Right lobe of liver (tissue), 4 donors: ENCODE results near the gene MEI1.

ENCODE experiments used
- POLR2A ChIP-seq: fragments of 450-650 bp; IDR thresholded peaks from one replicate; pipeline ENCODE4 v1.6.1; 2017; ENCODE audit warnings: antibody characterized with exemption, mild to moderate bottlenecking
- TF ChIP-seq, protein P1 (sequence below), 4 donors: fragments of 200-600 bp in 3 of 4; fragments of 450-650 bp in 1 of 4; IDR thresholded peaks; one replicate each; pipeline versions ENCODE4 v1.5.1 to v1.8.0; 2016 to 2022; ENCODE audit warnings: antibody characterized with exemption in 4 of 4, mild to moderate bottlenecking in 2 of 4
- donor health status: DM: no; HTN: no; CAD: no.
- donor health status: DM: no; HTN: no; CAD: no.
- donor health status: DM: no; HTN: yes; CAD: no.

DNA sequence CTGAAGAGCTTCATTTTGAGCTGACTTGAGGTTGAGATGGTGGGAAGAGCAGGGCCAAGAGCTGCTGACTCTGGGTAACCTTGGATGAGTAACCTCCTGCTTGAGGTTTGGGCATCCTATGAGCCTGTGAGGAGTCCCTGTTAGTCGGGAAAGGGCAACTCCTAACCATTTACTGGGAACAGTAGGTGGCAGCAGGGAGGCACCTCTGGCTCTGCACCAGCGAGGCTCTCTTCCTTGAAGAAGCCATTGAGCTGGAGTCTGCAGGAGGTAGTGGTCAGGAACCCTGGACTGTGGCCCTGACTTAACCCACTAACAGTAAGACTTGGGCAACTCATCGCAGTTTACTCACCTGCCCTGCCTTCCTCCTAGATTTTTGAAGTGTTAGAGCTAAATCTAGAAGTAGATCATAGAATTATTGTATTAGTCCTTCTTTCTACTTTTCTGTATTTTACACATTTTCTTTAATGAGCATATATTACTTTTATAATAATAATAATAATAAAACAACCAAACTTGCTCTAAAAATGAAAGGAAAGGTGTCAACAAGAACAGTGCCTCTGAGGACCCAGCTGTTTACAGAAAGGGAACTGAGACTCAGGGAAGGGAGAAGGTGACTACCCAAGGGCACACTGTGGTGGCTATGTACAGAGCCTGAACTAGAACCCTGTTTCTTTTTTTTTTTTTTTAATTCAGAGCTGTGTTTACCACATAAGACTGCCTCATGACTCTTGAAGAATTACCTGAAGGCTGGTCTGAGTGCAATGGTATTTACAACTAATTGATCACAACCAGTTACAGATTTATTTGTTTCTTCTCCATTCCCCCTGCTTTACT is 47.5 kb downstream of the MEI1 start:
- no peak for TF ChIP-seq POLR2A
- TF ChIP-seq, protein P1, sequence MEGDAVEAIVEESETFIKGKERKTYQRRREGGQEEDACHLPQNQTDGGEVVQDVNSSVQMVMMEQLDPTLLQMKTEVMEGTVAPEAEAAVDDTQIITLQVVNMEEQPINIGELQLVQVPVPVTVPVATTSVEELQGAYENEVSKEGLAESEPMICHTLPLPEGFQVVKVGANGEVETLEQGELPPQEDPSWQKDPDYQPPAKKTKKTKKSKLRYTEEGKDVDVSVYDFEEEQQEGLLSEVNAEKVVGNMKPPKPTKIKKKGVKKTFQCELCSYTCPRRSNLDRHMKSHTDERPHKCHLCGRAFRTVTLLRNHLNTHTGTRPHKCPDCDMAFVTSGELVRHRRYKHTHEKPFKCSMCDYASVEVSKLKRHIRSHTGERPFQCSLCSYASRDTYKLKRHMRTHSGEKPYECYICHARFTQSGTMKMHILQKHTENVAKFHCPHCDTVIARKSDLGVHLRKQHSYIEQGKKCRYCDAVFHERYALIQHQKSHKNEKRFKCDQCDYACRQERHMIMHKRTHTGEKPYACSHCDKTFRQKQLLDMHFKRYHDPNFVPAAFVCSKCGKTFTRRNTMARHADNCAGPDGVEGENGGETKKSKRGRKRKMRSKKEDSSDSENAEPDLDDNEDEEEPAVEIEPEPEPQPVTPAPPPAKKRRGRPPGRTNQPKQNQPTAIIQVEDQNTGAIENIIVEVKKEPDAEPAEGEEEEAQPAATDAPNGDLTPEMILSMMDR (IDR thresholded peaks at IDR 0.05): peak; percentile 58 to 78 (median 77)
